ENCODE results near the gene TRMT61B. TPM values are rescaled to one million over a fixed set of nuclear protein-coding genes. Genes with fewer than 3 reads are reported as not detected.

Gene TRMT61B
- total and polyA plus RNA-seq, 2 experiments from 2014 or later: 9.3 to 18.7 TPM

DNA sequence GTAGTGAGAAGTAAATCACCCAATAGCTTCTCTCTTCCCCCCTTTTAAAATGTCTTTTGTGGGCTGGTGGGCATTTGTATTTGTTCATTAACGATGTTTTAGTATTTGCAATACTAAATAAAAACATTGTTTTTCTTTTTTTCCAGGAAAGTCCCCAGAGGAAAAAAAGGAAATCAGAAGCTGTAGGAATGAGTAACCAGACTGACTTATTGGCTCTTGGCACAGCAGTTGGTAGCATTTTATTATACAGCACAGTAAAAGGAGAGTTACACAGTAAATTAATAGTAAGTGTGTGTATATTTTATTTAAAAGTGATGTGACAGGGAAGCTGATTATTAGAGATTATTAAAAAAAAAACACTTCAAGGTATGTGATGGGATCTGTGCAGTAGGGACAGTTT lies 31.7 kb upstream of the TRMT61B start:
- H3K27me3 ChIP-seq: no peaks in the 10 kb centered on the region
- H3K9me3 ChIP-seq (ENCODE audit: low read depth): no peaks in the 10 kb centered on the region
- H3K36me3 ChIP-seq: peaks cover 21% of the 10 kb centered on the region

DNA sequence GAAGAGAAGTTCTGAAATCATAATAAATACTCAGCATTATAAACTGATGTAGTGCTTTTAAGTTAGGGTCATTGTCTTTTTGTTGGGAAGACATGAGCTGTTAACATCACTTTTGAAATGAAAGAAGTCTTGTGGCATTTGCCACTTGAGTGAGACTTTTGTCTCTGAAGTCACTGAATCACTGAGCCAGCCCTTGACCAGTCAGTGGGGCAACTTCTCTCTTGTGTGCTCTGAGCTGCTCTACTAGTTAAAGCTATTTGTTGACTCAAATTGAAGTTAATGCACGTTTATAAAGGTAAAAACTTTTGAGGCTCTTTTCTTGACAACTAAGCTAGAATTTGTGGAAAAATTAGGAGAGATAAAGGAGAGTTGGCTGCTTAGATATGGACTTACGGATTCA lies 31.1 kb upstream of the TRMT61B start:
- H3K27ac ChIP-seq: no peak overlapping the region
- no peak for TF ChIP-seq CTCF (IDR thresholded peaks at IDR 0.05; ENCODE audit: low read depth, low read length)
- H3K27me3 ChIP-seq: no peaks in the 10 kb centered on the region
- peaks cover 9% of the 10 kb centered on the region for H3K4me1 ChIP-seq (ENCODE audit: low read depth)
- H3K36me3 ChIP-seq: peaks cover 17% of the 10 kb centered on the region
- no peaks in the 10 kb centered on the region for H3K9me3 ChIP-seq (ENCODE audit: low read depth)
- DNase-seq (ENCODE audit: low read depth in 1 of 2, low spot score in 1 of 2): no peak
- H3K4me3 ChIP-seq: no peak overlapping the region

More for the DNA sequence above, 31.7 kb upstream of the TRMT61B start:
- H3K4me3 ChIP-seq: no peak overlapping the region
- H3K27ac ChIP-seq: no peak overlapping the region
- no peak for TF ChIP-seq CTCF (IDR thresholded peaks at IDR 0.05; ENCODE audit: low read depth, low read length)
- peaks cover 3% of the 10 kb centered on the region for H3K4me1 ChIP-seq (ENCODE audit: low read depth)
- DNase-seq (ENCODE audit: low read depth in 1 of 2, low spot score in 1 of 2): no peak

DNA sequence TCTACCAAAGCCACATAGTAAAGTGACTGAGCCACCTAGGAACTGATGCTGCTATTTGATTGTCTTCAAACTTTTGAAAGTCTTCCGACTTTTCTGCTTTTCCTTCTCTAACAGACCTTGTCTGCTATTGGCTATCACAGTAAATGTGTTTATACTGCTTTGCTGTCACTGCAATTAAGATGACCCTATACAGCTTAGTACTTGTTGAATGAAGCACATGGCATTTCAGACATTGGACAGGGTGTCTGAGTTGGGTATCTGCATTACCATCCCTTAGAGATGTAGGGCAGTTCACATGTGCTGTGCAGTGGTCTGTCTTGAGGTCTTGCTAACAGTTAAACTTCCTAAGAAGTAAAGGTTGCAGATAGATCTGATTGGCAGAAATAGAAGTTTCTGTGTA lies 27.9 kb upstream of the TRMT61B start:
- H3K4me1 ChIP-seq (ENCODE audit: low read depth): peaks cover 14% of the 10 kb centered on the region
- peaks cover 8% of the 10 kb centered on the region for H3K36me3 ChIP-seq
- DNase-seq (ENCODE audit: low read depth in 1 of 2, low spot score in 1 of 2): no peak
- no peaks in the 10 kb centered on the region for H3K27me3 ChIP-seq
- TF ChIP-seq CTCF (IDR thresholded peaks at IDR 0.05; ENCODE audit: low read depth, low read length): no peak
- H3K27ac ChIP-seq: no peak overlapping the region
- H3K9me3 ChIP-seq (ENCODE audit: low read depth): no peaks in the 10 kb centered on the region
- no peak overlapping the region for H3K4me3 ChIP-seq

DNA sequence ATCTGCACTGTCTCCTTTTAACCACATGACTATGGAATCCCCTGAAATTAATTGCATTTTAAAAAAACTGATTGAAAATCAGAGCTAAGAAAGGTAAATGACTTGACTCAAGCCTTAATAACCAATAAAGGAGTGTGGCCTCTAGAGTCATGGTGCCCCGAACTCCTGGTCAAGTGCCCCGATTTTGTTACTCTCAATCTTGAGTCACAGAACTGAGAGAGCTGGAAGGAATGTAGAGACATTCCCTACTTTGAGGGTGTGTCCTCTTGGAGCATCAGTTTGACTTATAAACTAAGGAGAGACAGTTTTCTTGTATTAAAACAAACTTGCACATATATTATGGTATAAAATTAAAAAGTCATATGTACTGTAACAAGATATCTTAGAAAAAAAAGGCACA lies 26.8 kb upstream of the TRMT61B start:
- H3K27ac ChIP-seq: no peak overlapping the region
- H3K4me3 ChIP-seq: no peak overlapping the region
- H3K9me3 ChIP-seq (ENCODE audit: low read depth): no peaks in the 10 kb centered on the region
- no peak for TF ChIP-seq CTCF (IDR thresholded peaks at IDR 0.05; ENCODE audit: low read depth, low read length)
- DNase-seq (ENCODE audit: low read depth in 1 of 2, low spot score in 1 of 2): peak in 1 of 2 donors; percentile 16
- no peaks in the 10 kb centered on the region for H3K27me3 ChIP-seq
- H3K36me3 ChIP-seq: no peaks in the 10 kb centered on the region
- H3K4me1 ChIP-seq (ENCODE audit: low read depth): peaks cover 14% of the 10 kb centered on the region

DNA sequence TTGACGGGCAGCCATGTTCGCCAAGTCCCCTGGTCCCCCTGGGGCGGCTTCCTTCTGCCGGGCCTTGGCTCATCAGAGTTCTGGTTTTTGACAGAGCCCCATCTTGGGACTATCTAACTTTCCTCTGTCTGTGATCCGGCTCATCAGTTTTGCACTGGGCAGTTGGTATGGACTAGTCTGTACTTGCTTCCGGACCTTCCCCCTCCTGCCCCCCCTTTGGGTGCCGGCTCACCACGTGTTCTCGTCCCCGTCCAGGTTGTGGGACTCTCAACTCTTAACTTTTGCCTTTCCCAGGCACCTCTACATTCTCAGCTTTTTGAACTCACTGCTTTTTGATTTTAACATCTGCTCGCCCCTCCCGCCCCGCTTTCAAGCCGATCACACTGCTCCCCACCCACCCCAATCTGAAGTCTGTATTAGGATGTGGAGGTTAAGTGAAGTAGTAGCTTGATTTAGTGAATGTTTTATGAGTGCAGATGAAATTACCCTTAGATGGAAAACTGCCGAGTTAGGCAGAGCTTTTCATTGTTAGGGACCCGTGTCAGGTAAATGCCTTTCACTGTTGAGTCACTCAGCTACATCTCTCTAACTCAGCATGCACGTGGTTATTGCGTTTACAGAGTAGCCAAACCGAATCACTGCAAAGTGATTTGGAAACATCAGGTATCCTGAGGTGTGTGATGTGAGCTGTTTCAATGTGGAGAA lies 25.2 kb upstream of the TRMT61B start:
- no peaks in the 10 kb centered on the region for H3K27me3 ChIP-seq
- DNase-seq (ENCODE audit: low read depth in 1 of 2, low spot score in 1 of 2): peak; percentile 13 to 33
- H3K4me3 ChIP-seq: peak overlapping the region; percentile 99
- H3K4me1 ChIP-seq (ENCODE audit: low read depth): peaks cover 14% of the 10 kb centered on the region
- no peak for TF ChIP-seq CTCF (IDR thresholded peaks at IDR 0.05; ENCODE audit: low read depth, low read length)
- no peaks in the 10 kb centered on the region for H3K36me3 ChIP-seq
- H3K27ac ChIP-seq: peak overlapping the region; percentile 94
- no peaks in the 10 kb centered on the region for H3K9me3 ChIP-seq (ENCODE audit: low read depth)

All from cardiac muscle cell (in vitro differentiated cells and primary cell).